ENCODE measurements around the gene CACNA1F. TPM values are rescaled to one million over a fixed set of nuclear protein-coding genes. Genes with fewer than 3 reads are reported as not detected.

Gene CACNA1F
- total and polyA plus RNA-seq, 10 of the 15 experiments (the other 5 are each of a cell fraction or from before 2014, with no cell fraction given) = 0.01 to 0.32 (median 0.05) TPM; not detected in 5

GRCh38 chrX:49163555-49164419, 69.4 kb downstream of the CACNA1F start (continued):
- TF ChIP-seq SRF (IDR thresholded peaks at IDR 0.05; ENCODE audit: low read depth in 2 of 2, low read length in 2 of 2) (no peak), EZH2 (IDR thresholded peaks at IDR 0.05; ENCODE audit: borderline replicate concordance, control insufficient read depth, low read depth, low read length) (no peak), STAT1 (conservative IDR thresholded peaks at IDR 0.05) (no peak), EP300 (IDR thresholded peaks at IDR 0.05; ENCODE audit: borderline replicate concordance in 1 of 2, control insufficient read depth in 1 of 2, low read depth in 2 of 2, low read length in 2 of 2) (no peak), ETV6 (conservative IDR thresholded peaks at IDR 0.05 in 1 of 2, IDR thresholded peaks at IDR 0.05 in 1 of 2; ENCODE audit: borderline replicate concordance in 1 of 2, low read depth in 1 of 2) (no peak), ZNF207 (IDR thresholded peaks at IDR 0.05; ENCODE audit: borderline replicate concordance) (peak; percentile 58; the same call in 1 of the 2 replicates), CTCF (IDR thresholded peaks at IDR 0.05 in 2 of 3, conservative IDR thresholded peaks at IDR 0.05 in 1 of 3; ENCODE audit: control insufficient read depth in 2 of 3, extremely low read depth in 1 of 3, insufficient read depth in 1 of 3, low read depth in 3 of 3, low read length in 3 of 3) (peak; percentile 56 to 72 (median 64); a peak in 5 of 6 replicates), ATF2 (IDR thresholded peaks at IDR 0.05; ENCODE audit: low read length) (no peak), RCOR1 (conservative IDR thresholded peaks at IDR 0.05; ENCODE audit: low read depth, low read length) (no peak), BRCA1 (IDR thresholded peaks at IDR 0.05; ENCODE audit: low read depth, low read length) (no peak), MEF2B (IDR thresholded peaks at IDR 0.05; ENCODE audit: partially characterized antibody, poor library complexity, severe bottlenecking) (peak; percentile 13), CEBPZ (IDR thresholded peaks at IDR 0.05; ENCODE audit: low read depth, low read length) (no peak), POU2F2 (IDR thresholded peaks at IDR 0.05; ENCODE audit: borderline replicate concordance, low read depth, low read length) (0 out of 3 replicates have a peak, but pooled peaks have one; percentile 7), ZNF622 (IDR thresholded peaks at IDR 0.05) (no peak), SP1 (IDR thresholded peaks at IDR 0.05; ENCODE audit: low read depth, low read length) (peak; percentile 21), SREBF1 (IDR thresholded peaks at IDR 0.05; ENCODE audit: low read length) (peak; percentile 58; the same call in 1 of the 2 replicates), SMC3 (IDR thresholded peaks at IDR 0.05; ENCODE audit: borderline replicate concordance, low read length) (peak; percentile 36; the same call in 1 of the 2 replicates), JUND (IDR thresholded peaks at IDR 0.05; ENCODE audit: low read depth, low read length) (peak; percentile 77; the same call in 1 of the 2 replicates), NFYB (IDR thresholded peaks at IDR 0.05; ENCODE audit: insufficient read depth, low read depth, low read length) (no peak), BMI1 (IDR thresholded peaks at IDR 0.05; ENCODE audit: borderline replicate concordance) (no peak), KAT2A (conservative IDR thresholded peaks at IDR 0.05; ENCODE audit: control insufficient read depth, low read depth, low read length) (no peak), TBL1XR1 (IDR thresholded peaks at IDR 0.05; ENCODE audit: low read depth, low read length) (no peak)

Measured in GM12878 (cell line).